Measurements from ENCODE around the gene CAMKMT. TPM values are rescaled to one million over a fixed set of nuclear protein-coding genes. Genes with fewer than 3 reads are reported as not detected.

The CAMKMT gene
- total RNA-seq, 1 donor from 2014 or later, result 9.0 TPM

DNA sequence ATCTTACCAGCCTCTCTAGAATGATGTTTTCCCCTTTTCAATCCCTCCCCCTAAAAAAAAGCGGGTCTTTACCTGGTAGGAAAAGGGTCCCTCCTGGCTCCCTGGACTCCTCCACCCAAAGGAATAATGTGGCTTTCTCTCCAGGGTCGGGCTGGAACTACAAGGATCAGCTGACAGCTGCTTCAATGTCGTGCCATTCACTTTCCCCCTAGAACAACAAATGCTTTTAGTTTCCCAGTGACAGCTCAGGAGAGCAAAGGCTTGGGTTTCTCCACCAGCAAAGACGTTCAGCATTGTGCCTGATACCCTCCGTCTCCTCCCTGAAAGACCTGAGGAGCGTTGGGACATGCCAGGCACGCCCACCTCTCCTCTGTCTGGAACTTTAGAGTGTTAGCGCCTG lies 405.9 kb downstream of the CAMKMT start:
- H3K36me3 ChIP-seq (ENCODE audit: control insufficient read depth, insufficient read depth, low read length), result no peaks in the 10 kb centered on the region
- no peak for FAIRE-seq
- TF ChIP-seq, protein P1, sequence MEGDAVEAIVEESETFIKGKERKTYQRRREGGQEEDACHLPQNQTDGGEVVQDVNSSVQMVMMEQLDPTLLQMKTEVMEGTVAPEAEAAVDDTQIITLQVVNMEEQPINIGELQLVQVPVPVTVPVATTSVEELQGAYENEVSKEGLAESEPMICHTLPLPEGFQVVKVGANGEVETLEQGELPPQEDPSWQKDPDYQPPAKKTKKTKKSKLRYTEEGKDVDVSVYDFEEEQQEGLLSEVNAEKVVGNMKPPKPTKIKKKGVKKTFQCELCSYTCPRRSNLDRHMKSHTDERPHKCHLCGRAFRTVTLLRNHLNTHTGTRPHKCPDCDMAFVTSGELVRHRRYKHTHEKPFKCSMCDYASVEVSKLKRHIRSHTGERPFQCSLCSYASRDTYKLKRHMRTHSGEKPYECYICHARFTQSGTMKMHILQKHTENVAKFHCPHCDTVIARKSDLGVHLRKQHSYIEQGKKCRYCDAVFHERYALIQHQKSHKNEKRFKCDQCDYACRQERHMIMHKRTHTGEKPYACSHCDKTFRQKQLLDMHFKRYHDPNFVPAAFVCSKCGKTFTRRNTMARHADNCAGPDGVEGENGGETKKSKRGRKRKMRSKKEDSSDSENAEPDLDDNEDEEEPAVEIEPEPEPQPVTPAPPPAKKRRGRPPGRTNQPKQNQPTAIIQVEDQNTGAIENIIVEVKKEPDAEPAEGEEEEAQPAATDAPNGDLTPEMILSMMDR (IDR thresholded peaks at IDR 0.05; ENCODE audit: insufficient read depth, low read length, severe bottlenecking), result no peak

DNA sequence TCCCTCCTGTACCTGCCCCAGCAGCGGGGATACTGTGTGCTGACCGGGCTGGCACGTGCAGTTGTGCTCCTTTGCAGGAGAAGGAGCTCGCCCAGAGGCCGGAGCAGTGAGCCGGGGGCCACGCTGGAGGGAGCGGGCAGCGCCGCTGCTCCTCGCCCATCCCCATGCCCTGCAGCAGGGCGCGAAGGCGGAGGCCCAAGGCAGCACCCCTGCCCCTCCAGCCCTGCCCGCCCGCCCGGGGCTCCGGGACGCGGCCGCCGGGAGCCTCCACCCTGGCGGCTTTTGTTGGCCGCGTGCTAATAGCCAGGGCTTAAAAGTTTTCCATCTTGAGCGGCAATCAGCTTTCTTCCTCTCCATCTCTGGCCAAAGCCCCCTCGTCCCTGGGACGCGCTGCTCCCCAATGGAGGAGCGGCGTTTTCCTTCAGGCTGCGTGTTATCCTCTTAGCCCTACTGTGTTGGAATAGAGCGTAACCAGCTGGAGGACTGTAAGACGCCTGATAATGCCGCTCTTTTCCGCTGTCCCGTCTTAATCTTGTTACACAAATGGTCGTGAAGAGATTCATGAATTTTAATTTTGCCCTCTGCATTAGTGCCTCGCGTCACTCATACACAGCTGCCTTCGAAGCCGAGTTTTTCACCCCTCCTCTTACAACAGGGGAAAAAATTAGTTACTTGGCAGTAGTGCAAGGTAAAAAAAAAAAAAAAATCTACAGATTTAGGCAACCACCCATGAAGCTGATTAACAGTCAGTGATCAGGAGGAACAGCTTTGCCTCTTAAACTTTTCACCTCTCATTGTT lies 406.9 kb downstream of the CAMKMT start:
- DNase-seq (ENCODE audit: low read depth), result no peak
- Histone ChIP-seq H3K36me3 (ENCODE audit: control insufficient read depth, insufficient read depth, low read length) (no peaks in the 10 kb centered on the region), H3K27me3 (ENCODE audit: control insufficient read depth, insufficient read depth, low read length) (peaks cover 5% of the 10 kb centered on the region), H3K4me3 (ENCODE audit: low read depth, low read length) (no peak overlapping the region)
- TF ChIP-seq, protein P1 (IDR thresholded peaks at IDR 0.05; ENCODE audit: insufficient read depth, low read length, severe bottlenecking), result no peak
- no peak for FAIRE-seq

More for the DNA sequence above, 405.9 kb downstream of the CAMKMT start:
- Histone ChIP-seq H3K4me3 (ENCODE audit: low read depth, low read length) (no peak overlapping the region), H3K27me3 (ENCODE audit: control insufficient read depth, insufficient read depth, low read length) (peaks cover 6% of the 10 kb centered on the region)
- no peak for DNase-seq (ENCODE audit: low read depth)

DNA sequence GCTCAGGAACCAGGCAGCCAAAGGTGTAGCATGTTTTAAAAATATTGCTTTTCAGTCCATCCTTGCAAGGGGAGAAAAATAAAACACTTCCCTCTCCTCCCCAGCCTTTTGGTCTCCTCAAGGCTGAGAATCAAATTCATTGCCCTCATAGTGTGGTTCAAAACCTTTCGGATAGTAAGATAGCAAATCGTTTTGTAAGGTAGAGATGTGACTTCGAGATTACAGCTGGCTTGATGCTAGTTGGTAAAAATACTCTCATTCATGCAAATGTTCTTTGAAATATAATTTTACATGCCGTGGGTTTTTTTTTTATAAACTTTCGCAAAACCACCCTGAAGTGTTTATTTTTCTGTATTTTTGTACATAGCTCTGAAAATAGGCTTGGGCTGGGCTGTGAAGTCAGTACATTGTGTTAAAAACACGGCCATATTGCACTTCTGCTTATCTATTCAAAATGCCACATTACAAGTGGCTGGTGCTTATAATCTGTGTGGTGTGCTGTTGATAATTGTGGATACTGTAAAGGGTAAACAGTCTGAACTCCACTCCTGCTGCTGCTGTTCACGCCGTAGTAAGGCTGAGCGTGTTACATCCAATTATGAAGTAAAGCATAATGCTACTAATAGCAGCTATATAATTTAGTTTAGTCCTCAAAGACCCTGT lies 407.7 kb downstream of the CAMKMT start:
- DNase-seq (ENCODE audit: low read depth) (no peak), FAIRE-seq (no peak)
- TF ChIP-seq, protein P1 (IDR thresholded peaks at IDR 0.05; ENCODE audit: insufficient read depth, low read length, severe bottlenecking), result no peak
- Histone ChIP-seq H3K4me3 (ENCODE audit: low read depth, low read length) (no peak overlapping the region), H3K36me3 (ENCODE audit: control insufficient read depth, insufficient read depth, low read length) (no peaks in the 10 kb centered on the region), H3K27me3 (ENCODE audit: control insufficient read depth, insufficient read depth, low read length) (peaks cover 4% of the 10 kb centered on the region)

DNA sequence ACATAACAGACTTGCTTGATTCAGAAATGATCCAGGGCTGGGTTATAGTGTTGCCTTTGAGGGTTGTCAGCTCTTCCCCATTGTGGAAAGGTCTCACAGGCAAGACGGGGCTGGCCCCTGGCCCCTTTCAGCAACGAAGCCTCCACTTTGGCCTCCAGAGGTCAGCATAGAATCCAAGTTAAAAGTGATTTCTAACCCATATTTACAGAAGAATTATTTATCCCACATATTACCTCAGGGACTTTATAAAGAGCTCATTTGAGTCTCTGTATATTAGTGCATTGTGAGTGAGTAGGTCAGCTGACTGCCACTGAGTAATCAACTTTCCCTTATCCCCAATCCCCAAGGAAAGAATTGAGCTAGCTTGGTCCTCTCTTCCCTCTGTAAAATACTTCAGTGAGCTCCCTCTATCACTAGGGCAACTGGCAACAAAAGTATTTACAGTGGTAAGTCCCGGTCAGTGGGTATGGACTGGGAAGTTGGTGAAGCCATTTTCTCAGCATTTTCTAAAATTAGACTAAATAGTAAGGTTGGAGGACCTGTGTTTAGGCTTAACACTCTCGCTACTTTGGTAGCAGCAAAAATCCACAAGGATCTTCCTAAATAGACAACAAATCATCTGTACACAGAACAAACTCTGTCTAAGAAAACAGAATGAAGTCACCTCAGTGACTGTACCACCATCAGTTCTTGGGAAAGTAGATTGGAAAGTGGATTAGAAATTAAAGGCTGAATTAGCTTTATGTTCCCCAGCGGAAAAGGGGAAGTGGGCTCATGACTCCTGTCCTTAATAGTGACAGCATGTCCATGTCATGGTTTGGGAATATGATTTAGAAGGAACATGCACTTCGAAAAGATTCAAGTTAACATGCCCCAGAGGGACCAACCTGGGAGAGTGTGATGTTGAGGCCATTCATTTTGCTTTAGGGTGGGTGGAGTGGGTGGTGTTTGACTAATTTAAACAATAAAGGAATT lies 408.8 kb downstream of the CAMKMT start:
- Histone ChIP-seq H3K4me3 (ENCODE audit: low read depth, low read length) (no peak overlapping the region), H3K27me3 (ENCODE audit: control insufficient read depth, insufficient read depth, low read length) (peaks cover 4% of the 10 kb centered on the region), H3K36me3 (ENCODE audit: control insufficient read depth, insufficient read depth, low read length) (no peaks in the 10 kb centered on the region)
- TF ChIP-seq, protein P1 (IDR thresholded peaks at IDR 0.05; ENCODE audit: insufficient read depth, low read length, severe bottlenecking), result no peak
- FAIRE-seq, result no peak
- DNase-seq (ENCODE audit: low read depth), result no peak

DNA sequence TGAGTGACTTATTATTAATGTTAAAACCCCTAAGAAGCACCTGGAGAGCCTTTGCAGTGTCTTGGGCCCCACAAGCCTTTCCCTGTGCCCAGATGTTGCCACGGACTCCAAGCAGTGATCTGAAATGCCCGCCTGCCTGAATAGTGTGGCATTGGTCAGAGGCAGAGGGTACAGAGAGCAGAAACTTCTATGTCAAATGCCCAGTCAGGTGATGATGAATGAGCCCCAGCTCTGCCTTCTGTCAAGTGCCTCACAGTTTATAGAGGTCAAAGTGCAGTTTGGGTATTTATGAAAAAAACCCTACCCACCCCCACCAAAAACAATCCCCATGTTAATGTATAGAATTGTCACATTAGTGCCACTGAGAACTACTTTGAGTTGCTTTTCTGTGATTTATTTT lies 409.8 kb downstream of the CAMKMT start:
- FAIRE-seq, result no peak
- no peak for DNase-seq (ENCODE audit: low read depth)
- Histone ChIP-seq H3K36me3 (ENCODE audit: control insufficient read depth, insufficient read depth, low read length) (no peaks in the 10 kb centered on the region), H3K27me3 (ENCODE audit: control insufficient read depth, insufficient read depth, low read length) (peaks cover 4% of the 10 kb centered on the region), H3K4me3 (ENCODE audit: low read depth, low read length) (no peak overlapping the region)
- TF ChIP-seq, protein P1 (IDR thresholded peaks at IDR 0.05; ENCODE audit: insufficient read depth, low read length, severe bottlenecking), result no peak
